NCI-H510A (cell line): ENCODE results near the gene HIGD1B.
"Not testable (repeated sequence)": the region's sequence is repeated elsewhere in the genome, so short reads cannot be mapped to it uniquely, and the experiment has no call there.

ENCODE experiments used
- DNase-seq: peaks from one replicate; lab custom pipeline; 2025; lab: John Stamatoyannopoulos, UW

HIGD1B gene

DNA sequence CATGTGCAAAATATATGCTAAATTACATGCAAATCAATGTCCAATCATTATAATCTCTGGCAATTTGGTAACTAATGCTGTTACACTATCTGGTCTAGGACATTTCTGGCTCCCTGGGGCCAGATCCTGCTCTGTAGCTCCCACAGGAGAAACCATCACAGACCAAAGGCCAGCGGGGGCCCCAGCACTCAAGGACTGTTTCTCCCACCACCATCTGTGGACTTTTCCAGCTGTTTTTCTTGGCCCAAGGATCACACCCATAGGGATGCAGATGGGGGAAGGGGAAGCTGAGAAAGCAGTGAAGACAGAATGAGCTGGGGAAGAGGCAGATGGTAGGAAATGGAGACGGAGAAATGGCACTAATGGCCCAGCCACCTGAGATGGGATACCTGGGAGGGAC lies at the start of gene HIGD1B:
Gene HIGD1B, plus strand, starts transcription at position 298 of the 400 bp plus-strand sequence. CDS start 270 bp downstream, outside the sequence.
- no peak for DNase-seq

DNA sequence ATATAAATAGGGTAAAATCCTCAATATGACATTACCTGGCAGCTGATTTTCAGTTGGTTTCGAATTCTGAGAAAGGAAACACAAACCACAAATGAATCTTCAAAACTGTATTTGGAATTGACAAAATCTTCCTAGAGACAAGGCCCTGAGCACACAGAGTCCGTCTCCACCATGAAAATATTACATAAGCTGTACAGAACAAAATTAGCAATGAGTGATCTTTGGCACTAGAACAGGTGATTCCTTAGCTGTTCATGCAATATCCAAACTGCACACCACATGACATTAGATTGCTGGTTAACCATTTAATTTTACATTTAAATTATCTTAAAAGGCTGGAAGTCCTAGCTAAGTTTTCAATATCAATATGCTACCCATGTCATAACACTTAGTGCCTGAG lies 49.3 kb upstream of the HIGD1B start:
- DNase-seq, result no peak

DNA sequence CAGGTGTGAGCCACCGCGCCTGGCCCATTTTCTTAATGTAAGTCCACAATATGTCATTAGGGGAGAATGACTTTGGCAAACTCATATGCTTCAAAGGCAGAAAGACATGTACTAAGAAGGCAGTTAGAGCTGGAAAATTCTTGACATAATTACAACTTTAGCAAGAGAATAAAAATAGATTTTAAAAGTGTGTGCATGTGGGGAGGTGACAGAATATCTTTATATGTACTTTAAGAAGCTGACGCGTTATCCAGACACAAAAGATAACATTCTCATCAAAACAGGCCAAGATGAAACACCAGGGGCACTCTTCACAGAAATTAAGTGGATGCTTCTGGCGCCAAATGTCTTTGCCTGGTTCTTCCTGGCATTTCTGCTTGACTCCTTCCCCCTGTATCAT lies 45.8 kb upstream of the HIGD1B start:
- no peak for DNase-seq

DNA sequence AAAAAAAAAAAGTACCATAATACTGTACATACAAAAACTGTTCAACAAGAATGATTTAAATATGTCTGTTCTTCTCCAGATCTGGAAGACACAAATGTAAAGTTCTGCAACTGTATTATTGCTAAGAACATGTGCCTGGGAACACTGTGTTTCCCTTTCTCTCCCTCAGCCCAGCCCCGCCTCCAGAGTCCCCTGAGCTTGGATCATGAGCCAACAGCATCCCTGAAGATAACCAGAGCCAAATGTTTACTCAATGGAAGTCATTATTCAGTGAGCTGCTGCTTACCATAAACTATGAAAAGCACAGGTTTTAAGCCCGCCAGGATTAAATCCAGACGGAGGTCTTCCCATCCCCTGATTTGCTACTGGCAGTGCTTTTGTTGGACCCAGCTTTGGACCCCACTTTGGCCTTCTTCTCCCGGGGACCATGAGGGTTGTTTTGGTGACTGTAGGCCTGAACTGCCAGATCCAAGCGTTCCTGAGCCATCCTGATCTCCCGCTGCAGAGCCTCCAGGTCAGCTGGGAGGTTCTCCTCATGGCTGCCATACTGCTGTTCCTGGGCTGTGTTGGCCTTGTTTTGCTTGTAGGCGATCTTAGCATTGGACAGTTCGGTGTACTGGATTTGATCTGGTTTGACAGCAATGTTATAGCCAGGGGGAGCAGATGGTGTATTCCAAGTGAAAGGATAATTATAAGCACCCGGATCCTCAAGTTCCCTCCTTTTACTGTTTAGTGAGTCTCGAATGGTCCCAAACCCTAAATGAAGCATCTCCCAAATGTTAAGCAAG lies 43.2 kb upstream of the HIGD1B start:
- DNase-seq, result no peak

DNA sequence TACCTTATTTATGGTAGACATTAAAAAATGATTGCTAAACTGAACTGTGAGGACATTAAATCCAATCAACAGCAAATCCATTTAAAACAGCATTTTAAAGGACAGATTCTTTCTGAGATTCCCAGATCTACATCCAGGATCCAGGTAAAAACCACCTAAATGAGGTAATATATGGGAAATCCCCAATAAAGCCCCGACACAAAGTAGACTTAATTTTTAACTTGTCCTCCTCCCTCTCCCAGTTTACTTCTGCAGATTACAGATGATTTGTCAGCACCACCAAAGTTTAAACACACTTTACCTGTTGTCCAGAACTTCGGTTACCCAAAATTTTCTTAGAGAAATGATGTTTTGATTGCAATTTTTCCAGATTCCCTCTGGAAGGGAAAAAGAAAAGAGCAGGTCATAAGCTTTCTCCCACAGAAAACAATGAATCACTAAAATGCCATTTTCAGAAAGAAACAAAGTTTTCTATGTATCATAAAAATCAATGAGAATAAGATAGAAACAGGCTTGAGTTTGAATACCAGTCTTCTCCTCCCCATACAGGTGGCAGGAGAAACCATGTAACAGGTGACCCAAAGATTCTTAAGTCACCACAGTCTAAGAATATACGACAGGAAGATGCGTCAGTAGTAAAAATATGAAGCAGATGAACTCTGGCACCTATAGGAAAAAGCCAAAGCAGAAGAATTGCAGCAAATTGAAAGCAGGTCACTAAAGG lies 40.4 kb upstream of the HIGD1B start:
- DNase-seq, result no peak

DNA sequence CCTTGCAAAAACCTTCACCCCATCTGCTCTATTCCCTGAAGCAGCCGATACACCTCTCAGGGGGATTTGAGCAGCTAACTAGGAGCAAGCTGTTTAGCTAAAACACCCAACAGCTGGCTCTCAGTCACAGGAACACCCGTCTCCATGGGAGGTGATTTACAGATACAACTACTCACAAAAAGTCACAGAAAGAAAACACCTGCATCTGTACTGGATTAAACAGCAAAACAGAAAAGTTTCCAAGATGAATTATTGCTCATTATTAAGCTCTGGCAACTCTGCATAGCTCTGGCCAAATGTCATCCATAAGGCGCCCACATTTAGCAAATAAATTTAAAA lies 39.9 kb upstream of the HIGD1B start:
- no peak for DNase-seq

DNA sequence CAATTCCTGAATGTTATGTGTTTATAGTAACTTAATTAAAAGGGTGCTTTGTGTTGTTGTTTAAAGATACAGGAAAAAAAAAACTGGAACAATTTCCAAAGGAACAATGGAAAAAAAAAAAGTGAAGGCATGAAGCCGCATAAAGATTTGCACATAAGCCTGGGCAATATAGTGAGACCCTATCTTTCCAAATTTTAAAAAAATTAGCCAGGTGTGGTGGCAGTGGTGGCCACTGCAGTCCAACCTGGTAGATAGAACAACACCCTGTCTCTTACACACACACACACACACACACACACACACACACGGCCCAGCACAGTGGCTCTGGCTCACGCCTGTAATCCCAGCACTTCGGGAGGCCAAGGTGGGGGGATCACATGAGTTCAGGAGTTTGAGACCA lies 39.5 kb upstream of the HIGD1B start:
- no peak for DNase-seq

DNA sequence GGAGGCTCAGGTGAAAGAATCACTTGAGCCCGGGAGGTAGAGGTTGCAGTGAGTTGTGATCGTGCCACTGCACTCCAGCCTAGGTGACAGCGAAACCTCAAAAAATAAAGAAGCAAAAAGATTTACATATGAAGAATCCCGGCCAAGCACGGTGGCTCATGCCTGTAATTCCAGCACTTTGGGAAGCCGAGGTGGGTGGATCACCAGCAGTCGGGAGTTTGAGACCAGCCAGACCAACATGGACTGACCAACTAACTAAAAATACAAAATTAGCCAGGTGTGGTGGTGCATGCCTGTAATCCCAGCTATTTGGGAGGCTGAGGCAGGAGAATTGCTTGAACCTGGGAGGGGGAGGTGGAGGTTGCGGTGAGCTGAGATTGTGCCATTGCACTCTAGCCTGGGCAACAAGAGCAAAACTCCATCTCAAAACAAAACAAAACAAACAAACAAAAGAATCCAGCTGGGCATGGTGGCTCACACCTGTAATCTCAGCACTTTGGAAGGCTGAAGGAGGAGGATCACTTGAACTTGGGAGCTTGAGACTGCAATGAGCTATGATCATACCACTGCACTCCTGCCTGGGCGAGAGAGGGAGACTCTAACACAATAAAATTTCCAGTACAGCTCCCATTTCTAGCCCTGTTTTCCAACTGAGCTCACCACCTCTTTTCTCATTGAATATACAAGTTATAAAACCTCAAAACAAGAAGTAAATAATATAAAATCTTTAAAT lies 38.9 kb upstream of the HIGD1B start:
- not testable (repeated sequence) for DNase-seq

DNA sequence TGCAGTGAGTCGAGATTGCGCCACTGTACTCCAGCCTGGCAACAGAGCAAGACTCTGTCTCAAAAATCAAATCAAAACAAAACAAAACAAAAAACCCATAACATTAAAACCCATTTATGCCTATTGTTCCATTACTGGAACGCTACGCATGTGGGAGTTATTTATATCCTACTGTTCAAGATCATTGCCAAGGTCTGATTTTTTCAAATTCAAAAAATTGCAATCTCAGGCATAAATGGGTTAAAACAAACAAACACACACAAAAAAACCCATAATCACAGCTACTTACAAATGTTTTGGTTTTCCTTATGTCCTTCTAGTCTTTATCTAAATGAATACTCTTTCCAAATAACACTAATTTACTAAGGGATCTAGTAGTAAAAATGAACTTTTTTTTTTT lies 35.4 kb upstream of the HIGD1B start:
- DNase-seq, result no peak

DNA sequence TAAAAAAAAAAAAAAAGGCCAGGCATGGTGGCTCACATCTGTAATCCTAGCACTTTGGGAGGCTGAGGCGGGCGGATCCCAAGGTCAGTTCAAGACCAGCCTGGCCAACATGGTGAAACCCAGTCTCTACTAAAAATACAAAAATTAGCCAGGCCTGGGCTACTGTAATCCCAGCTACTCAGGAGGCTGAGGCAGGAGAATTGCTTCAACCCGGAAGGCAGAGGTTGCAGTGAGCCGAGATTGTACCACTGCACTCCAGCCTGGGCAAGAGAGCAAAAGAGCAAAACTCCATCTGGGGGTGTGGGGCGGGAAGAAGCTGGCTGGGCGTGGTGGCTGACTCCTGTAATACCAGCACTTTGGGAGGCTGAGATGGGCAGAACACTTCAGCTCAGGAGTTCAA lies 29.2 kb upstream of the HIGD1B start:
- not testable (repeated sequence) for DNase-seq

DNA sequence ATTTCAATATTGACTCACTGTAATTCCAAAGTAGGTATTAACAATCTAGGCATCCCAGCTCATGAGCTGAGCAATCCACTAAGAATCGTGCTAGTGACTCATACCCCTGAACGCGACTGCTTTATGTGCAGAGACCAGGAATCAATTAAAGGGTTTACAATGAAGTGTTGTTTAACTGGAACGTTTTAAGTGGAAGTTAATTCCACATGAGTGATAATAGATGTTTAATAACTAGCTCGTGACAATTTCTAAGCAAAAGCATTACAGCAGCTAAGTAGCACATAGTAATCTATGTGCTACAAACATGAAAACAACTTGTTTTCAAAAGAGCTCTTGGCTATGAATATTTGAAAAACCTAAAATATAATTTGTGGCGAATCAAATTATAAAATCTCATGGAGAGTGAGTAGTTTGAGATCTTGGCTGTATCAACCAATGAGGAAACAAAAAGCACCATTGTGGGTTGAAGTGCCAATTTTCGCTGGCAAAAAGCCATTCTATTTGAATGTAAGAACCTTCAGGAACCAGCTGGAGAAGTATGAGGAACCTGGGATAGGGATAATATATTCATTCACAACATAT lies 27.0 kb upstream of the HIGD1B start:
- peak; percentile 23 for DNase-seq

DNA sequence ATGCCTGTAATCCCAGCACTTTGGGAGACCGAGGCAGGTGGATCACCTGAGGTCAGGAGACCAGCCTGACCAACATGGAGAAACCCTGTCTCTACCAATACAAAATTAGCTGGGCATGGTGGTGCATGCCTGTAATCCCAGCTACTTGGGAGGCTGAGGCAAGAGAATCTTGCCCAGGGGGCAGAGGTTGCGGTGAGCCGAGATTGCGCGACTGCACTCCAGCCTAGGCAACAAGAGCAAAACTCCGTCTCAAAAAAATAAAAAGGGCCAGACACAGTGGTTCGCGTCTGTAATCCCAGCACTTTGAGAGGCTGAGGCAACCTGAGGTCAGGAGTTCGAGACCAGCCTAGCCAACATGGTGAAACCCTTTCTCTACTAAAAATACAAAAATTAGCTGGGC lies 22.4 kb upstream of the HIGD1B start:
- DNase-seq, result not testable (repeated sequence)

DNA sequence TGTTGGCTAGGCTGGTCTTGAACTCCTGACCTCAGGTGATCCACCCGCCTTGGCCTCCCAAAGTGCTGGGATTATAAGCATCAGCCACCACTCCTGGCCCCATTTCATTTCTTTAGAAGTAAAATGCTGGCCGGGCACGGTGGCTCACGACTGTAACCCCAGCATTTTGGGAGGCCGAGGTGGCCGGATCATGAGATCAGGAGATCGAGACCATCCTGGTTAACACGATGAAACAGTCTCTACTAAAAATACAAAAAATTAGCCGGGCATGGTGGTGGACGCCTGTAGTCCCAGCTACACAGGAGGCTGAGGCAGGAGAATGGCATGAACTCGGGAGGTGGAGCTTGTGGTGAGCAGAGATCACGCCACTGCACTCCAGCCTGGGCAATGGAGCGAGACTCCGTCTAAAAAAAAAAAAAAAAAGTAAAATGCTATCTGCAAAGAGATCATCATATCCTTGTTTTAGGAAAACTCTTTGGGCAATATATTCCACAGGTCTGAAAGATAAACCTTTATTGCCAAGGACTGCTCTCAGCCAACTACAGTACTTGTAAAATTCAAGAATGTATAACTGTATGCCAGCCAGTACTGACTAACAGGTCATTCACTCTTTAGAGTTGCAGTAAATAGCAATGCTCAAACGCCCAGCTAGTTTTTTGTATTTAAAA lies 21.4 kb upstream of the HIGD1B start:
- no peak for DNase-seq

DNA sequence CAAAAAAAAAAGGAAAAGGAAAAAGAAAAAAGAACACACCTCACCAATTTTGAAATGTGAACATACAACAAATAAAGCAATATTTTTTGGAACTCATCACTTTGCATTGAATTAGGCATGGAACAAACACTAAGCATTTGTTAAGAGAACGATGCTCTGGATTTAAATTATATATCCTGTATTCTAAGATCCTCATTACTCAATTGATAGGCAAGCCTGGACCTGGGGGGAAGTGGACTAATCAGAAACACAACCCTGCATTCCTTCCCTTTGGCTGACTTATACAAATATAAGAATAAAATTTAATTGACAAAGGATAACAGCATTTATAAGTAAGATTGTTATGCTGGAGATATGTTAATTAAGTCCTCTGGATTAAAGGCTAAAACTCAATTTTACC lies 19.8 kb upstream of the HIGD1B start:
- DNase-seq, result no peak

DNA sequence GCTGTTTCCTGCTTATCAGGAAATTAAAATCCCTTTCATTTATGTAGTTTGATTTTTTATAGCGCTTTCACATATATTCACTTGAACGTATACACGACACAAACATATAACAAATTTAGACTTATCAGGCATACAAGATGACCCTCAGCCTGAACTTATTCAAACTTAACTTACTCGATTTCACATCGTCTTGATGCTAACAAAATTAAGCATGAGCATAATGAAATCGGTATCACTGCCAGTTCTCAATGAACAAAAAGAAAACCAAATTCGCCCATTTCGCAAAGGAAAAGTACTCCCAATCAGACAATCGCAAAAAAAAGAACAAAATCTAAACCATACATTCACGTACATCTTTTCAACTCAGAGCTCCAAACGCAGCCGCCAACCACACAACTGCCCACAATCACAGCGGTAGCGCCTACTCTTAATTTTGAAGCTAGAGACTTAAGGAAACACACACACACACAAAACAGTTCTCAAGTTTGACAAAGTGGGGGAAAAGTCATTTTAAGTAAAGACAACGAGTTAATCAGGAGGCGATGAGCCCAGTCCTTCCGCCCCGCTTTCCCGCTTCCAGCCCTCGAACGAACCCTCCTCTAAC lies 18.7 kb upstream of the HIGD1B start:
- no peak for DNase-seq

DNA sequence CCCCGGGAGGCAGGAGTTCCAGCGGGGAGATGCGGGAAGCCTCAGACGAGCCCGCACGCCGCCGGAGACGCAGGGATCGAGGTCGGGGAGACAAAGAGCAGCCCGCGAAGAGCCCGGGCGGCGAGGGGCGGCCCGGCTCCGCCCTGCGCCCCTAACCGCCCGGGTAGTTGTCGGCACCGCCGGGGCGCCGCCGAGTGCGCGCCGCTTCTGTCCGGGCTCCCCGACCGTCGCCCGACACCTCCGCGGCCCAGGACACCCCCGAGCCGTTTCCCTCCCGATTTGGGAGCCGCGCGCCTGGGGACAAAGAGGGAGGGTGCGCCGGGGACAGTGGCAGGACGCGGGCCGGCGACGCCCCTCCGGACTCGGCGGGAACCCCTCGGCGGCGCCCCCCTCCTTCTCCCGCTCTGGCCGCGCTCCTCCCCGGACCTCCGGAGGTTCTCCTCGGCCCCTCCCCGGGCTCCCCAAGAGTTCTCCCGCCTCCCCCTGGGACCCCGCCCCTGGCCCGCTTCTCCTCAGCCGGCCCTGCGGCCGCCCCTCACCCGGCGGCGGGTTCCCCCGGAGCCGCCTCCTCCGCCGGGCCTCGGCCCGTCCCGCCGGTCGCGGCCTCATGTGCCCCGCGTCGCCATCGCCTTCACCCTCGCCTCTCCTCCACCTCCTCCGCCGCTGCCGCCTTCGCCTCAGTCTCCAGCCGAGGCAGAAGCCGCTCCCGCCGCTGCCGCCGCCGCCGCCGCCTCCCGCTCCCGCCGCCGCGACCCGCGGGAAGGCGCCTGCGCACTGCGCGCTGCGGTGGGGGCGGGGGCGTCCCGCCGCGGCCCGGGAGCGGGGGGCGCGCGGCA lies 17.9 kb upstream of the HIGD1B start, which contains the start of gene GJC1:
Gene GJC1, minus strand, starts transcription at position 765 of the 836 bp plus-strand sequence. CDS start 24,470 bp downstream, outside the sequence.
- peak; percentile 43 for DNase-seq

DNA sequence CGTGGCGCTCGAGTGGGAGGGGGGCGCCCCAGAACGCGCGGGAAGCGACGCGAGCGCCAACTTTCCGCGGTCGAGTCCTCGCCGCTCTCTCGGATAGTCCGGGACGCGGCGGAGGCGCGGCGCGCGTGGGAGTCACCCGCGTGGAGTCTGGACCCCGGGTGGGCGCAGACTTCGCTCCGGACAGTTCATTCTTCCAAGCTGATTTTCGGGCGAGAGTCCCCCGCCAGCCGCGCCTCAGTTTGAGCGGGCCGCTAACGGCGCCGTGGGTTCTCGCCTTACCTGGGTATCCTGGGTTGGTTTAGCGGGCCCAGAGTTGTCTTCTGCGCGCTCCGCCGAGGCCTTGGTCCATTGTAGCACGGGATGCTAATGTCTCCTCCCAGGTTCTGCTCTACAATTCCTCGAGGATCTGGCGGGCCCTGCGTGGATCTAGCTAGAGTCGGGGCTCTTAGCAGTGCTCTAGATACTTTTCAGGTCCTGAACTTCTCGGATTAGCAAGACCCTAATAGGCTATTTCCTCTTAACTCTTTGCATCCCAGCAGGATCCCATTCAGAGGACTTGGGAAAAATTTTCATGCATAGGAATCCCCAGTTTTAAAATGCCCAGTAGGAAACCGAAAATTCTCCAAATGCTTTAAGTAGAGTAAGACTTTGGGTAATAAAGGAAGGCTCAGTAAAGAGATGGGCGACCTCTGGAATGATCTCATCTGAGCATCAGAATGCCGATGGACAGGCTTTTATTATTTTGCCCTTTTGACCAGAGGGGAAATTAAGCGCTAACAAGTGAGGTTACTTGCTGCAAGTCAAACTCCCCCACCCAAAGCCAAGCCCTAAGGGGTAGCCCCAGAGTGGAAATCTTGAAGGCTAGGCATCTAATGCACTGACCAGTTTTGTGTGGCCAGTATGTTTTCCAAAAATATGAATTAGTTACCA lies 17.1 kb upstream of the HIGD1B start:
- no peak for DNase-seq

DNA sequence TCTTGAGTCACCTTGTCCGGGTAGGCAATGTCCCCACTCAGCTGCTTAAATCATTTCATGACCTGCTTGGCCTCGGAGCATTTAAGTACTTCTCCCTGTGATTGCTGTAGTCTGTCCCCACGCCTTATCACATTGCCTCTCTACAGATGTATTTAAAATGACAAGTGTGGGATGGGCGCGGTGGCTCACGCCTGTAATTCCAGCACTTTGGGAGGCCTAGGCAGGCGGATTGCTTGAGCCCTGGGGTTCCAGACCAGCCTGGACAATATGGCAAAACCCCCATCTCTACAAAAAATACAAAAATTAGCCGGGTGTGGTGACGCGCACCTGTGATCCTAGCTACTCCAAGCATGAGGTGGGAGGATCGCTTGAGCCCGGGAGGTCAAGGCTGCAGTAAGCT lies 16.3 kb upstream of the HIGD1B start:
- DNase-seq, result no peak

DNA sequence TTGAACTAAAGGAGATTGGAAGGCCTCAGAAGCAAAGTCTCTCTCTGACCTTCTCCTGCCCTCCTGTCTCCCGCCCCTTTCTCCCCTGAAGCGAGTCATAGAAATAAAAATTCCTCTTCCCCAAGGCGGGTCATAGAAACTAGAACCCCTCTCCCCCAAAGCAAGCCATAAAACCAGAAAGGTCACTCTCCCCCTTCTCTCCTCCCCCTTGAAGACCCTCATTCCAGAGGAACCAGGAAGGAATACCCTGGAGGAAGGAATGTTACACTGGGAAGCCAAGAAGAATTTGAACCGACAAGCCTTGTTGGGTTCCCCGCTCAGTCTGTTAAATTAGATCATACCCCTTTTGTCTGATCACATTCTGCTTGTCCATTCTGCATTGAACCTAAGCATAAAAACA lies 14.9 kb upstream of the HIGD1B start:
- no peak for DNase-seq
